NCI-H2107 treated with DMSO at 0.1 percent for 48 hours (cell line): ENCODE measurements around the gene EMX1.

Experiments used
- DNase-seq: peaks from one replicate; lab custom pipeline; 2025; ENCODE audit not compliant: unreplicated experiment; lab: John Stamatoyannopoulos, UW

The EMX1 gene

DNA sequence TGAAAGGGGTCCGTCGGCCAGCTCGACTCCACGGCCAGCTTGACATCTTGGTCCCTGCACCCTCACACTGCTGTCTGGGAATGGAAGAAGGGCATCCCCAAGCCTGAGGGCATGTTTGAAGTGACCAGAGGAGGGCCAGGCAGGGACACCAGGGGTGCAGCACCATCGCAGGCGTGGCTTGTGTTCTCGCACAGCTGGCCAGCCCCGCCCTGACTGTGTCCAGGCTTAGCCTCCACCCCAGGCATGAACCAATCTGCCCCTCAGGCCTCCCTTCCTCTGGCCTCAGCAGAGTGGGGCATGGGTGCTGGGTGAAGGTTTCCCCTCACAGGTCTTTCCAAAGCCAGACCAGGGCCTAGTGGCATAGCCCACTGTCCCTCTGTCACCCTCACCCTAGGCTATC is 25.0 kb downstream of the EMX1 start:
- DNase-seq = no peak

DNA sequence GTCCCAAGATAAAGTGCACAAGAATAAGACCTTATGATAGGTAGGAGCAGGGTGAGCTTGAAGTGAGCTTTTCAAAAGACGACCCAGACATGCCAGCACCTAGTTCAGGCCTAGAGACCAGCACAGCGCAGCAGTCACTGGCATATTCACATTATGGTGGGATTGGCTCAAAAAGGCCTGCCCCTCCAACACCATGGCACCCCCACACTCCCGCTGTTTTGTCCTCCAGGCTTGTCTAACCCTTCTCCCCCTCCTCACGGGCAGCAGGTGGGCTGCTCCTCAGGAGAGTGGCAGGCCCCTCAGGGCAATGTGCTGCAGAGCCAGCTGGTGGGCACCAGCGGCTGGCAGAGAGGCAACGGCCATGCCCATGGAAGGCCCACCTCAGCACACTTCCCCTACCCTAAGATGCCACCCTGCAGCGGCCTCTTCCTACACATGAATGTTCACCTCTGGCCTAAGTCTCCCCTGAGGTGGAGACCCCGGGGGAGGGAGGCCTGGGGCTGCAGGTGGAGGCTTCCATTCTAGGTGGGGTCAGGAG is 25.6 kb downstream of the EMX1 start:
- no peak for DNase-seq

DNA sequence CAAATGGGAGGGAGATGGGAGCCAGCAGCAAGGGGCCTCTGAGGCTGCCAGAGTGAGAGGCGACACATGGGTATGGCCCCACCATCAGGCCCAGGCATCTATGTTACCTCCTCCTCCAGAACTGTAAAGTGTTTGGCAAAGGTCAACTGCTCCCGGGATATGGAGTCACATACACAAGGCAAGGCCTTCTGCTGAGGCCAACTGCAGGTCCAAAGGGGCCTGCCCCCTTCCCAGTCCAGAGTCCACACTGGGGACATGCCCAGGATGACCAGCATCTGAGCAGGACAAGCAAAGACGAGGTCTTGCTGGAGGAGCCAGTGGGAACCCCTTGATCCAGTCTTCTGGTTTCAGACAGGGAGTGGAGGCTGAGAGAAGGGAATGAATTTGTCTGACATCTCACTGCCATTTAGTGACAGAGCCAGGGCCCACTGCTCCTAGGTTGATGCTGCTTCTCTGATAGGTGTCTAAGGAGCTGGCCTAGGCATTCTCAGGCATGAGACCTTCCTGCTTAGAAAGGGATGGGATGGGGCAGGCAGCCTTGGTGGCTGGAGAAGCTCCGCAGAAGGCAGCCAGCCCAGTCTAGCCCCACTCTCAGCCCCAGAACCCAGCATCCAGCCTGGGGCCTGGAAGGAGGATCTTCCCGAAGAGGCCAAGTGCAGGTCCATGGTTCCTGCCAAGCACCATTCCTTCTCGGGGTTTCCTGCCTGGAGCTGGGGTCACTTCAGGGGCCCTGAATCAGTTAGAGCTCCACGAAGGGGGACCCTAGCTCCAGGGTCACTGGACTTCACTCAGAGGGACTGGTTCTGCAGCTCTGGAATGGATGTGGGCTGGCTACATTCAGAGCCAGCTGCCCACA is 26.4 kb downstream of the EMX1 start:
- DNase-seq = no peak

DNA sequence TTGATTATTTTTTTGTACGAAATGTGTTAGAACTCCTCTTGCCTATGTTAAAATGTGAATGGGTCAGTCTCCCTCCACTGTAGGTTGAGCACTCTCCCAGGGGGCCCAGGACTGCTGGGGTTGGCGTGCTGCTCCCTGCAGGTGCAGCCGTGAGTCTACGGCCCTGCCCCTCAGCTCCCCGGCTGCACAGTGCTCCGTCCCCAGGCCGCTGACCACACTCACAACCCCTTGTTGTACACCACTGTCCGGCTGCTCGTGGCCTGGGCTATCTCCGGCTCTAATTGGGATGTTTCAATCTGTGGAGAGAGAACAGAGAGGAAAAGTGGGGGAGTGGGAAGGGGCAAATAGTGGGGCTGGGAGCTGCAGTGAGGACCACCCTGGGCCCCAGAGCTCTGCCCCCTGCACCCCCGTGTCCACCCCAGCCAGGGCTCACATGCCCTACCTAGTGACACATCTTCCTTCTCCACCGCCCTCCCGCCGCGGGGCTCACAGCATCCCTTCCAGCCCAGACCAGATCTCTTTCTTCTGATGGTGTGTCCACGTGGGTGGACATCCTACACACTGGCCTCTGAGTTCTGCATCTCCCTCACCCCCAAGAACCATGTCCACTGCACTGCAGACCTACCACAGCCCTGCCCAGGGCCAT is 27.6 kb downstream of the EMX1 start:
- no peak for DNase-seq

DNA sequence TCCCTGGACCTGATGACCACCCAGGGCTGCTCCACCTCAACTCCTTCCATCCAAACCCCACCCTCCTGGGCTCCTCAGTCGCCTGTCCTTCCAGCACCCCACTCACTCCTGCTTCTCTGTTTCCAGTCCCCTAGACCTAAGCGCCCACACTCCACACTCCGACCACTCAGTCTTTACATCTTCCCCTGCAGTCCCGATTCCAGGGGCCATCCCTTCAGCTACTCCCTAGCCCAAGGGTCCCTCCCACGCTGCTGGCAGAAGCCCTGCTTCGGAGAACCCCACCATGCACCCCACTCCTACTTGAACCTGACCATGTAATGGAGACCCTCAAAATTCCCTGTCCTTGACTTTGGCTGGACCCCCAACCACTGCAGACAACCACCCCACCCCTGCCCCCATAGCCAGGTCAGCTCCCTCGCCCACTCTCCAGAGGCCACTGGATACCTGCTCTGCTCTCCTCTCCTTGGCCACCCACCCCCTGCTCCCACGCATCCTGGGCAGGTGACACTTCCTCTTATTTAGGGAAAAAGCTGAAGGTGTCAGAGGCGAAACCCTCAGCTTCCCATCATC is 28.2 kb downstream of the EMX1 start:
- no peak for DNase-seq

GRCh38 chr2:72946466-72946865 is 29.1 kb downstream of the EMX1 start:
- DNase-seq = no peak

DNA sequence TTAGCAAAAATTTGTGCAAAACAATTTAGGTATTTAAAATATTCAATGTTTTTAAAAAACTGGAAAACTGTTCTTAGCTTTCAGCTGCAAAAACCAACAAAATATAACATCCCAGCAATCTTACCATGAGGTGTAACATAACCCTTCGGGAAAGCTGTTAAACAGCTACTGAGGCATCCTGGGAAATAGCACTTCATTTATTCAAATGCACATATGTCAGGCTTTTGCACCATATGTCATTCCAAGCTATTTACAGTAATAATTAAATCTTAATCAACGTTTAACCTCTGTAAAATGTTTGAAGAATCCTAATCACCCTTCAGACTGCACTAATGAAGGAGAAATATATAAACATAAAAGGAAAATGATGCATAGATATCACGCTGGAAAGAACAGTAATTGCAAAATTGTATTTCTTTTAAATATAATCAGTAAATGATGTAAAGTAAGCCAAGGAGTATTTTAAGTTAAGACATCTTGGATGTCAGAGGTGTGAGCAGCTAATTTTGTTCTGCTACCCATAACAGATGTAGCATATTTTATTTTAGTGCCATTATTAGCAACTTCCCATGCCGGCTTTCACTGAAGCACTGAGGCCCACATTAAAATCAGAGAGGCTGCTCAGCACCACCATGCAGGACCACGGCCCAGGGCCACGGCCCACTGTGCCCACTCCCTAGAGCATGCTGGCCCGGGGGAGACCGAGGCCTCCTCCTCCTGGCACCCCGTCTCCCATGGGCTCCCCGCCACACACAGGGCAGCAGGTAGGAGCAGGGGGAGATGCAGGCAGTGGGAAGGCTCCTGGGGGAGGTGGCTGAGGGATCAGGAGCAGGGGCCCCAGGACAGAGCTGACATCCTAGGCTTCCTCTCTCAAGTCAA is 30.9 kb downstream of the EMX1 start:
- no peak for DNase-seq

- DNase-seq = no peak
Observed at GRCh38 chr2:72949045-72949444, 31.7 kb downstream of the EMX1 start.

DNA sequence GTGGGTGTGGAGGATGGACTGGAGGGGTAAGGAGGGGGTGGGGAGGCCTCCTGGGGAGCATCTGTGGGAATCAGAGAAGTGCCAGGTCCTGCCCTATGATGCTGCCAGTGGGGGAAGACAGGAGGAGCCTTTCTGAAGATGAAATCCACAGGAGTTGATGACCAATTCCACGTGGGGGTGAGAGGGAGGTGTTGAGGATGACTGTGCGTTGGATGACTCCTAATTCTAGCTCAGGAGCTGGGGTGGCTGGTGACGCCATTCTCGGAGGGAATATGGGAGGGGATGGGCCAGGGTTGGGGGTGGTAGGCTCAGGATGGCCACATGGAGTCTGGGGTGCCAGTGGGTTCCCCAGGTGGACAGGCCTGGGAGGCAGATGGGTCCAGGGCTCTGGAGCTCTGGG is 32.3 kb downstream of the EMX1 start:
- no peak for DNase-seq

GRCh38 chr2:72950558-72951255 is 33.4 kb downstream of the EMX1 start:
- no peak for DNase-seq

- DNase-seq = no peak
Observed at GRCh38 chr2:72951303-72952095, 34.2 kb downstream of the EMX1 start.

DNA sequence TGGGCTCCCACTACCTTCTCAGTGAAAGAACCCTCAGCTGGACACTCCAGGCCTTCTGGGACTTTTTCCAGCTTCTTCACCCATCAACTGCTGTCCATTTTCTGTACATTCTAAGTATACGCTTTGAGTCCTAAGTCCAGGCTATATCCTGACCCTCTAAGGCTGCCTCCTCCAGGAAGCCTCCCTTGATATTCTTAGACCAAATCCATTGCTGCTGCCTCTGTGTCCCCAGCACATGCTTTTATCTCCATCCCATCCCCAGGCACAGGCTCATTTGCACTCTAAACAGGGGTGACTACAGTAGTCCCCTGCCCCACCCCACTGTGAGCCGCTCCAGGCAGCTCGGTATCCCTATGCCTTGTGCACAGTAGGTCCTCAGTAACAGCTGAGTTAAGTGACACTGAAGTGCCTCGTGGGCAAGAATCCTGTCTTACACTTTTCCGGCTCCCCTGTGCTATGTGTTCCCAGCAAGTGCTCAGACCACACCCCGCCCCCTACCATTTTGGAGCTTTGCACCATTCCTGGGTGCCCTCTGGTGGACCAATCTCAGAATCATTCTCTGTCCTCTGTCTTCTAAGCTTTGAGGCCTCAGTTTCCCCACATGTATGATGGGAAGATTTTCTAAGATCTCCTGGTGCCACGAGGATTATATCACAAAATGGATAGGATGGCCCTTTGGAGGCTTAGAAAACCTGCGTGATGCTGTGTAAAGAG is 34.9 kb downstream of the EMX1 start:
- no peak for DNase-seq

GRCh38 chr2:72952961-72953360 is 35.6 kb downstream of the EMX1 start:
- DNase-seq = no peak

- DNase-seq = no peak
Observed at GRCh38 chr2:72953528-72953927, 36.2 kb downstream of the EMX1 start.

DNA sequence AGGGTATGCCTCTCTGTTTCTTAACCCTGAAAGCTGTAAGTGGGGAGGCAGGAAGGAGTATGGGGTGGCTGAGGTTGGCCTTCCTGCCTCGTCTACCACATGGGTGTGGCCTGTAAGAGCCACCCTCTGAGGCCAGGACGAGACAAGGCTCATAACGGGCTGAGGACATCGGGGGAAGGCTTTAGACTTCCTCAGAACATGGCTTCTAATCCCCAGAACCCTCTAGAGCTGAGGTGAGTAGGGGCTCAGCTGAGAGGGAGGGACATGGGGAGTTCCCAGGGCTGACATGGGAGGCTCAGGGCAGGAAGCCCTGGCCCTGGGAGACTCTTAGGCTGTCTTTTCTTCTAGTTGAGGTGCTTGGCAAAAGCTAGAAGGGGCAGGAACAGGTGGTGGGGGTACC is 36.7 kb downstream of the EMX1 start:
- DNase-seq = no peak

GRCh38 chr2:72954376-72955227 is 37.3 kb downstream of the EMX1 start:
- no peak for DNase-seq

- DNase-seq = no peak
Observed at GRCh38 chr2:72955228-72956049, 38.1 kb downstream of the EMX1 start.
